Ishikawa (cell line): Measurements from ENCODE around the gene CD37.

Experiments
- MAX ChIP-seq: IDR thresholded peaks from 2 replicates; pipeline ENCODE4 v1.6.1; 2012
- TAF1 ChIP-seq: IDR thresholded peaks from 2 replicates; pipeline ENCODE4 v1.6.1; 2012; ENCODE audit warnings: low read depth, mild to moderate bottlenecking
- TCF12 ChIP-seq: IDR thresholded peaks from 2 replicates; pipeline ENCODE4 v1.6.1; 2012; ENCODE audit warnings: low read depth

- TF ChIP-seq TAF1 (no peak), TCF12 (no peak), MAX (no peak)
Measured at GRCh38 chr19:49315111-49315510, 20.1 kb upstream of the CD37 start.
